Measurements from ENCODE around the gene TNFRSF11A. TPM values are rescaled to one million over a fixed set of nuclear protein-coding genes. Genes with fewer than 3 reads are reported as not detected.

Gene TNFRSF11A
- total and polyA plus RNA-seq, 2 donors (not counting 1 experiment from before 2014, with no cell fraction given), result 0.01 to 1.7 TPM

DNA sequence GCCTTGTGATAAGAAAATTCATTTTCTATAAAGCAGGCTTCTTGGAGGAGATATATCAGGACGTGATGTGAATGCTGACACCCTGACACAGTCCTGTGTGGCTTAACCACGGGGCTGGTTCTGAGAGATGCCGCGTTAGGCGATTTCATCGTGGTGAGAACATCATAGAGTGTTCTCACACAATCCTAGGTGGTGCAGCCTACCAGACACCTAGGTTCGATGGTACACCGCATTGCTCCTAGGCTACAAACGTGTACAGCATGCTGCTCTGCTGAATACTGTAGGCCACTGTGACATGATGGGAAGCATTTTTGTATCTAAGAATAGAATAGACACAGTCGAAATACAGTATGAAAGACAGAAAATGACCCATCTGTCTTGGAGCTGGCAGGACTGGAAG, 82.5 kb downstream of the TNFRSF11A start:
- Histone ChIP-seq H3K9me3 (ENCODE audit: control extremely low read depth in 1 of 3, control insufficient read depth in 2 of 3, insufficient read depth in 1 of 3, low read length in 2 of 3) (peaks cover 0 to 8% (median 8%) of the 10 kb centered on the region in 3 donors), H3K9ac (ENCODE audit: low read length) (no peak overlapping the region), H3K4me3 (ENCODE audit: control extremely low read depth in 1 of 5, extremely low read depth in 1 of 5, insufficient read depth in 1 of 5, low read depth in 2 of 5, low read length in 4 of 5) (no peak overlapping the region), H2AFZ (ENCODE audit: insufficient read depth, low read depth, low read length, poor library complexity, severe bottlenecking) (no peak overlapping the region), H3K4me2 (replicated peaks; ENCODE audit: low read depth, low read length, poor library complexity, severe bottlenecking) (no peak overlapping the region), H4K20me1 (ENCODE audit: control insufficient read depth, insufficient read depth, low read length, poor library complexity, severe bottlenecking) (no peaks in the 10 kb centered on the region), H3K27ac (ENCODE audit: low read length in 2 of 2) (no peak overlapping the region), H3K79me2 (ENCODE audit: control insufficient read depth, insufficient read depth, low read length) (no peaks in the 10 kb centered on the region), H3K36me3 (replicated peaks in 1 of 2; ENCODE audit: control extremely low read depth in 1 of 2, control insufficient read depth in 1 of 2, extremely low read depth in 1 of 2, insufficient read depth in 2 of 2, low read length in 1 of 2) (no peaks in the 10 kb centered on the region), H3K4me1 (ENCODE audit: control insufficient read depth in 2 of 2, insufficient read depth in 2 of 2, low read length in 2 of 2) (no peaks in the 10 kb centered on the region), H3K27me3 (replicated peaks in 1 of 4; ENCODE audit: control extremely low read depth in 1 of 4, control insufficient read depth in 3 of 4, insufficient read depth in 4 of 4, low read length in 3 of 4) (peaks cover 0 to 2% (median 0%) of the 10 kb centered on the region in 4 experiments)
- Mint-ChIP-seq H3K27ac (no peak overlapping the region), H3K9me3 (ENCODE audit: insufficient read depth) (peaks cover 1% of the 10 kb centered on the region), H3K4me1 (no peaks in the 10 kb centered on the region), H3K4me3 (no peak overlapping the region), H3K27me3 (peaks cover 7% of the 10 kb centered on the region)
- DNase-seq, result no peak
- POLR2A ChIA-PET, result no interaction called here
- CTCF ChIA-PET, result interaction anchor here (0.8 to 1.5 kb wide), 3 partner anchors 13 to 179 kb away, joined by 3 to 4 read pairs (median 4); no protein-coding TSS in a partner anchor
- ATAC-seq (ENCODE audit: low read depth), result no peak
- 86% methylated on average over 9 of the region's 10 CpGs for WGBS (ENCODE audit: insufficient coverage)
- intact Hi-C loops (cut with micrococcal nuclease), result no loop called here
- TF ChIP-seq CTCF (IDR thresholded peaks at IDR 0.05), result no peak
- TF ChIP-seq EZH2 (IDR thresholded peaks at IDR 0.05; ENCODE audit: borderline replicate concordance, insufficient read depth, low read depth, low read length, poor library complexity, severe bottlenecking), result no peak

GRCh38 chr18:62409821-62410220, 84.7 kb downstream of the TNFRSF11A start:
- no peaks in the 10 kb centered on the region for H3K4me1 ChIP-seq (ENCODE audit: control insufficient read depth in 2 of 2, insufficient read depth in 2 of 2, low read length in 2 of 2)
- WGBS (ENCODE audit: insufficient coverage), result 46% methylated on average over 4 of the region's 5 CpGs
- POLR2A ChIA-PET, result no interaction called here
- H3K9me3 ChIP-seq (ENCODE audit: control extremely low read depth in 1 of 3, control insufficient read depth in 2 of 3, insufficient read depth in 1 of 3, low read length in 2 of 3), result peaks cover 0 to 8% (median 8%) of the 10 kb centered on the region in 3 donors
- DNase-seq (no peak), ATAC-seq (ENCODE audit: low read depth) (no peak)
- H3K9me3 Mint-ChIP-seq (ENCODE audit: insufficient read depth), result peaks cover 1% of the 10 kb centered on the region
- H3K27me3 ChIP-seq (replicated peaks in 1 of 4; ENCODE audit: control extremely low read depth in 1 of 4, control insufficient read depth in 3 of 4, insufficient read depth in 4 of 4, low read length in 3 of 4), result peaks cover 0 to 4% (median 0%) of the 10 kb centered on the region in 4 experiments
- H3K27ac ChIP-seq (ENCODE audit: low read length in 2 of 2), result no peak overlapping the region
- H4K20me1 ChIP-seq (ENCODE audit: control insufficient read depth, insufficient read depth, low read length, poor library complexity, severe bottlenecking), result no peaks in the 10 kb centered on the region
- peaks cover 17% of the 10 kb centered on the region for H3K27me3 Mint-ChIP-seq
- no peaks in the 10 kb centered on the region for H3K79me2 ChIP-seq (ENCODE audit: control insufficient read depth, insufficient read depth, low read length)
- no peak for TF ChIP-seq CTCF (IDR thresholded peaks at IDR 0.05)
- TF ChIP-seq EZH2 (IDR thresholded peaks at IDR 0.05; ENCODE audit: borderline replicate concordance, insufficient read depth, low read depth, low read length, poor library complexity, severe bottlenecking), result no peak
- no peak overlapping the region for H3K4me3 ChIP-seq (ENCODE audit: control extremely low read depth in 1 of 5, extremely low read depth in 1 of 5, insufficient read depth in 1 of 5, low read depth in 2 of 5, low read length in 4 of 5)
- H2AFZ ChIP-seq (ENCODE audit: insufficient read depth, low read depth, low read length, poor library complexity, severe bottlenecking), result no peak overlapping the region
- no peaks in the 10 kb centered on the region for H3K36me3 ChIP-seq (replicated peaks in 1 of 2; ENCODE audit: control extremely low read depth in 1 of 2, control insufficient read depth in 1 of 2, extremely low read depth in 1 of 2, insufficient read depth in 2 of 2, low read length in 1 of 2)
- intact Hi-C loops (cut with micrococcal nuclease), result no loop called here
- CTCF ChIA-PET, result no interaction called here
- H3K4me3 Mint-ChIP-seq, result no peak overlapping the region
- H3K27ac Mint-ChIP-seq, result no peak overlapping the region
- H3K9ac ChIP-seq (ENCODE audit: low read length), result no peak overlapping the region
- no peak overlapping the region for H3K4me2 ChIP-seq (replicated peaks; ENCODE audit: low read depth, low read length, poor library complexity, severe bottlenecking)
- no peaks in the 10 kb centered on the region for H3K4me1 Mint-ChIP-seq

Measured in B cell (primary cell).